ENCODE results near the gene RRP8. TPM values are rescaled to one million over a fixed set of nuclear protein-coding genes. Genes with fewer than 3 reads are reported as not detected.

Gene RRP8
- total and polyA plus RNA-seq, 2 of the 8 experiments (the other 6 are each of a cell fraction or from before 2014, with no cell fraction given): 4.2 to 14.9 TPM

DNA sequence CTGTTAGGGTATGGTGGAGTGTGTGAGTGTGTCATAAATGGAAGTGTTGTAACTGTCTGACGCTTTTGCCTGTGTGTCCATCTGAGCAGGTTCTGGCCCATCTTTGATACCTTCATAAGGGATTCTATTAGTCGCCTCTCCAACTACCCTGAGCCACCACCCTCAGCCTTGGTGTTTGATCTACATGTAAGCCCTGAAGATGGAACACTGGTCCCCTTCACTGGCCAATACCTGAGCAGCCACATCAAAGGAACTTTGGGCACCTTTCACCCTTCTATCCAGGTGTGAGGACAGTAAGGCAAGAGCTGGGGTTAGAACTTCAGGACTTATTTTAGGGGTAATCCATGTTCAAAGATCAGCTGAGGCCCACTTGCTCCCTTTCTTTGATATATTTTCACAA lies 55.3 kb downstream of the RRP8 start:
- Histone ChIP-seq H3K23me2 (ENCODE audit: low read depth, low read length) (no peaks in the 10 kb centered on the region), H2BK20ac (ENCODE audit: low read length) (no peak overlapping the region), H3K27me3 (replicated peaks in 1 of 4; ENCODE audit: control insufficient read depth in 3 of 4, extremely low read depth in 1 of 4, insufficient read depth in 3 of 4, low read length in 3 of 4) (no peaks in the 10 kb centered on the region), H3K14ac (ENCODE audit: insufficient read length) (no peak overlapping the region), H3K4ac (replicated peaks; ENCODE audit: insufficient read length, low read depth, low read length) (no peak overlapping the region), H4K8ac (ENCODE audit: extremely low read depth, insufficient read depth, low read length) (no peak overlapping the region), H3K79me2 (ENCODE audit: control insufficient read depth in 1 of 2, insufficient read depth in 2 of 2, low read length in 2 of 2) (no peaks in the 10 kb centered on the region), H2BK5ac (ENCODE audit: low read depth, low read length) (no peak overlapping the region), H3K56ac (replicated peaks; ENCODE audit: insufficient read length, low read depth, low read length) (no peak overlapping the region), H2BK15ac (ENCODE audit: low read length) (no peak overlapping the region), H3K4me2 (ENCODE audit: insufficient read depth in 1 of 2, low read depth in 2 of 2, low read length in 2 of 2) (no peak overlapping the region), H2AK5ac (ENCODE audit: low read depth, low read length) (no peak overlapping the region), H2BK12ac (ENCODE audit: low read depth, low read length) (no peak overlapping the region), H3K4me1 (replicated peaks in 1 of 4; ENCODE audit: control insufficient read depth in 3 of 4, insufficient read depth in 4 of 4, low read length in 3 of 4) (no peaks in the 10 kb centered on the region), H4K20me1 (replicated peaks in 1 of 2; ENCODE audit: control insufficient read depth in 1 of 2, insufficient read depth in 2 of 2, low read length in 2 of 2) (no peaks in the 10 kb centered on the region), H3K4me3 (ENCODE audit: extremely low read depth in 1 of 4, insufficient read depth in 2 of 4, low read depth in 3 of 4, low read length in 4 of 4) (no peak overlapping the region), H3K27ac (ENCODE audit: low read depth, low read length) (no peak overlapping the region), H2BK120ac (replicated peaks; ENCODE audit: low read depth, low read length) (no peak overlapping the region), H2AFZ (ENCODE audit: low read length) (no peak overlapping the region), H3K9ac (replicated peaks in 1 of 4; ENCODE audit: extremely low read depth in 1 of 4, low read depth in 3 of 4, low read length in 3 of 4) (no peak overlapping the region), H3K36me3 (ENCODE audit: control insufficient read depth in 2 of 4, insufficient read depth in 4 of 4, low read length in 3 of 4) (no peaks in the 10 kb centered on the region), H3K79me1 (ENCODE audit: low read depth, low read length) (no peaks in the 10 kb centered on the region), H3K23ac (ENCODE audit: insufficient read length) (no peak overlapping the region), H4K91ac (replicated peaks; ENCODE audit: insufficient read length, low read length) (no peak overlapping the region), H3K9me3 (ENCODE audit: insufficient read depth in 2 of 2, low read depth in 1 of 2, low read length in 1 of 2) (no peaks in the 10 kb centered on the region), H4K5ac (ENCODE audit: insufficient read length, low read depth, low read length) (no peak overlapping the region), H3K18ac (ENCODE audit: extremely low read depth, low read length) (no peak overlapping the region)
- FAIRE-seq (no peak), DNase-seq (ENCODE audit: low read depth in 1 of 2, low spot score in 2 of 2) (no peak)
- 87% methylated on average over 2 of the region's 2 CpGs; no CpG with 5 or more reads in 1 of the 2 experiments for WGBS, 2 experiments (ENCODE audit: extremely low coverage in 1 of 2, insufficient coverage in 1 of 2, insufficient read length in 1 of 2, insufficient replicate concordance in 2 of 2, low coverage in 1 of 2, low lambda C conversion rate in 2 of 2, missing lambda C conversion rate in 1 of 2)
- ChIA-PET CTCF (ENCODE audit: partially characterized antibody) (interaction anchor here (0.9 to 10.2 kb wide), 4 partner anchors 10 to 49 kb away, joined by 3 to 64 read pairs (median 6); no protein-coding TSS in a partner anchor), POLR2A (ENCODE audit: partially characterized antibody) (no interaction called here)
- TF ChIP-seq TEAD4 (IDR thresholded peaks at IDR 0.05; ENCODE audit: low read depth, low read length): no peak
- TF ChIP-seq EZH2 (IDR thresholded peaks at IDR 0.05; ENCODE audit: low read depth, low read length, severe bottlenecking): no peak
- no peak for TF ChIP-seq RBBP5 (IDR thresholded peaks at IDR 0.05; ENCODE audit: borderline replicate concordance, low read depth, low read length)
- no peak for TF ChIP-seq POLR2AphosphoS5 (IDR thresholded peaks at IDR 0.05; ENCODE audit: low read depth, low read length)
- TF ChIP-seq EGR1 (IDR thresholded peaks at IDR 0.05; ENCODE audit: borderline replicate concordance, low read depth, low read length): no peak
- no peak for TF ChIP-seq SUZ12 (IDR thresholded peaks at IDR 0.05; ENCODE audit: low read length)
- TF ChIP-seq BRCA1 (IDR thresholded peaks at IDR 0.05; ENCODE audit: low read depth, low read length): no peak
- no peak for TF ChIP-seq KDM5A (IDR thresholded peaks at IDR 0.05; ENCODE audit: low read length)
